HG03571 (cell line): ENCODE data around the gene SAMD1.
A peak's percentile ranks its signal among the peaks of the same experiment; 100 is the strongest.

Experiments used
- ATAC-seq: cut with Tn5 transposase; IDR thresholded peaks from one replicate; pipeline ENCODE4 v1.9.1; 2021; ENCODE audit not compliant: unreplicated experiment

Gene SAMD1

DNA sequence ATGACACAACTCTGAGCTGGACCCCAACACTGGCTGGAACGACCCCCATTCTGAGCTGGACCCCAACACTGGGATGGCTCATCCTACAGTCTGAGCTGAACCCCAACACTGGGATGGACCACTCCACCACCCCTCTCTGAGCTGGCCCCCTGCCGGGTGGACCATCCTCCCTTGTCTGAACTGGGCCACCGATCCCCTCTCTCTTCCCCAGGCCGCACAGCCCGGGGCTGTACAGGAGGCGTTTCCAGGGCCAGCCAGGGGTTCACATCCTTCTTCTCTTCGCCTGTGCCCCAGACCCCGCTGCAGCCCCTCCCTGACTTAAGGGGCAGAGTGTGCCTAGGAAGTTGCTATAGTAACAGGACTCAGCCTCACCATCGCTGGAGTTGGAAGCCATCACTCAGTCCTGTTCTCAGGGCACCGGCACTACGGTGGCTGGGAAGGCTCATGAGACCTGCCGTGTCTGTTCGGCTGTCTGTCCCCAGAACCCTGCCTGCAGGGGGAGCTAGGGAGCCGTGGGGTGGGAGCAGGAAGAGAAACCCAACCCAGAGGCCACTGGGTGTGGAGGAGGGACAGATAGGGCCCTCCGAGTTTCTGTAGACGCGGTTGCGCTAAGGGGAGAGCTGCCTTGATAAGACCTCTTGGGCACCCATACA lies 23.3 kb upstream of the SAMD1 start:
- no peak for ATAC-seq

DNA sequence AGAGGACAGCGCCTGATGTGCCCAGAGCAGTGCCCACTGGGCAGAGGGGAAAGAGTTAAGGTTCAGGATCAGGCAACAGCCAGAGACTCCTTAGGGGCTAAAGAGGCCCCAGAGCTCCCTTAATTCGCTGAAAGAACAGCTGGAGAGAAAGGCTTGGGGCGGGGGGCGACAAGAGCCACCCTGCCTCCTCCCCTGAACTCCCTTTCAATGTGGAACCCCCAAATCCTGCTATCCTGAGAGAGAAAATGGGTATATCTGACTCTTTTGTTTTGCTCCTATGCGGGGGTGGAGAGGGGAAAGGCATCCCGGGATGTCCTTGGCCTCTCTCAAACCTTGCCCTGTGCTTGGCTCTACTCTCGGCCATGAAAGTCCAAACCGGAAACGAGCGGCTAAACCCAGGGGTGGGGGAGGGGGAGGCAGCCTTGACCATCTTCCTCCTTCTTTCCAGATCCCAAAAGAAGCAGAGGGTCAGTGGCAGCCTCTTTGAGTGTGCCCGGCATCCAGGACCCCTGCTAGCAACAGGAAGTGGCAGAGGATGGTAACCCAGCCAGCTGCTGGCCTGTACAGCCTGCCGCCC lies 22.3 kb upstream of the SAMD1 start:
- no peak for ATAC-seq

DNA sequence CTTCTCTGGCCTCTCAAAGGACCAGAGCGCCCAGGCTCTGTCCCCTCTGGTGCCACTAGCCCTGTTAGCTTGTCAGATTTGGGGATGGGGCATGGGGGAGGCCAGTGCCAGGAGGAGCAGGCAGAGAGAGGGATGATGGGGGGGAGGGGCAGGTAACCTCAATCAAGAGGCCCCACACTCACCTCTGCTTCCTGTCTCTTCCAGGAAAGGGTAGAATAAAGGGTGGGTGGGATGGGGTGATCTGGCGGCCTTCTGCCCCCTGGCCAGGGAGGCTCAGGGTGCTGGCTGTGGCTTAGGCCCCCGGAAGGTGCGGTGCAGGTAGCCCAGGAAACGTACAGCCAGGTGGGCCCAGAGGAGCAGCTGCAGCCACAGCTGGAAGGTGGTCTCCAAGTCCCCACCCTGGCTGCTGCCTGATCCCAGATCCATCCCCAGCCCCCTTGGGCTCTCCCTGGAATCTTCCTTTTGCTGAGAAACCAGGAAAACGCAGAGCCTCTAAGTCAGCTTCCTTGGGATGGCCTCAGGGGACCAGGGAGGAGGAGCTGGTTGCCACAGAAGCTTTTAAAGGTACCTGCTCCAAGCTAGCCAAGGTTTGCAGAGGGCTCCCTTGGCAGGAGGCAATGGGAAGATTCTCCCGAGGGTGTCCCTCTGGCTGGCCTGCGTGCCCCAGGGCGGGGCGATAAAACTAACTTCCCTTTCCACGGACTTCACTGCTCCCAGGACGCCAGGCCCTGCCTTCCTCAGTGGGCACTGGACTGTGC lies 21.7 kb upstream of the SAMD1 start:
- ATAC-seq, result no peak

DNA sequence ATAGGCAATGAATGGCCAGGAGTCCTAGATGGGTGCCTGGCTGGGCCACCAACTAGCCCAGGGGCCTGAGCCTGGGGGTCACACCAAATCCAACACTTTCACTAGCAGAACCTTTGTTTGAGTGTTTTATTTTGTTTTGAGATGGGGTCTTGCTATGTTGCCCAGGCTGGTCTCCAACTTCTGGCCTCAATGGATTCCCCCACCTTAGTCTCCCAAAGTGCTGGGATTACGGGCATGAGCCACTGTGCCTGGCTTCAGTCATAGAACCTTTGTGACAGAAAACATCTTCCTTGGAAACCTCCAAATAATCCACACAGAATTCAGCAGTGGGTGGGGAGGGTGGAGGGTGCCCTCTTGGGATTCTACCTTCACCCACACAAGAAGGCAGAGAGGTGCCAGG lies 20.9 kb upstream of the SAMD1 start:
- ATAC-seq, result no peak

DNA sequence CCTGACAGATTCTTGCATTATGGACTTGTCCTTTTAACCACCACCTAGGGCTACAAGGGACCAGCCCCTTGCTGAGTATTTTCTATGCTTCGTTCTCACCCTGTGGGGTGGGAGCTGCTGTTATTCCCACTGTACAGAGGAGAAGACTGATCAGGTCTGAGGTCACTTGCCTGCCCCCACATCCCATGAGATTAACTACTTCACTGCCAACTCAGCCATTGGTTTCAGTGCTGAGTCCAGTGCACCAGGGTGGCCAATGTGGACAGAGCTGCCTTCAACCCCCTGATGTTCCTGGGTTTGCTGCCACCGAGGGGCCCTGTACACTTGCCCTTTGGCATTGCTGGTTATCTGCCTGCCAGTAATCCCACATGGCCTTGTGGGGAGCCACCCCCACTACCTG lies 20.1 kb upstream of the SAMD1 start:
- ATAC-seq, result no peak

DNA sequence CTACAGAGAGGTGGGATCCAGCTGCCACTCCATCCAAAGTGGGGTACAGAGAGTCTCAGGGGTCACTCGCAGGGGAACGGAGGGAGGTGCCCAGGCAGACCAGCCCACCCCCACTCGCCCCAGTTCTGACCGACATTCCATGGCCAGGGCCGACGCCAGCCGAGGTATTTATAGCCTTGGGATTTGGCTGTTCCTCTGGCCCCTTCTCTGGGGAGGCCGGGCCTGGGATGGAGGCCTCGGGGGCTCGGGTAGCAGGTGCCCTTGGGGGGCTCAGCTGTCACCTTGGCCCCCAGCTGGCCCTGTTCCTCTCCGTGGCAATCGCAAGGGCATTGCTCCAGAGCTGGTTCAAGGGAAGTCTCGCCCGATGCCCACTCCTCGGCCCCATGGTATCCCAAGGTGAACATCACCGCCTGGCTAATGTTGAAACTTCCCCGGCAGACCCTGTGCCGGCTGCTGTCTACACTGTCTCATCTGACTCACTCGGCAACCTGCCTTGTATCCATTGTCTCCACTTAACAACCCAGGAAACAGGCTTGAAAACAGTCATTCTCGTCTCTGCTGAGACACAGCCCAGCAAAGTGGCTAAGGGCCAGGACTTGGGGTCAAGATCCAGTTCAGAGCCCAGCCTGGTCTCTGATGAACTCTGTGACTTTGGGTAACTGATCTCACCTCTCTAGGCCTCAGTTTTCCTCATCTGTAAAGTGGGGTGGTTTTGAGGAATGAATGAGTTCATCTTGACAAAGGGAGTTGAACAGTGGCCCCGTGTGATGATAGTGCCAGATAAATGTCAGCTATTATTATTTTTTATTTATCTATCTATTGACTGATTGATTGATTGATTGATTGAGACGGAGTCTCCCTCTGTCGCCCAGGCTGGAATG lies 17.3 kb upstream of the SAMD1 start:
- no peak for ATAC-seq

DNA sequence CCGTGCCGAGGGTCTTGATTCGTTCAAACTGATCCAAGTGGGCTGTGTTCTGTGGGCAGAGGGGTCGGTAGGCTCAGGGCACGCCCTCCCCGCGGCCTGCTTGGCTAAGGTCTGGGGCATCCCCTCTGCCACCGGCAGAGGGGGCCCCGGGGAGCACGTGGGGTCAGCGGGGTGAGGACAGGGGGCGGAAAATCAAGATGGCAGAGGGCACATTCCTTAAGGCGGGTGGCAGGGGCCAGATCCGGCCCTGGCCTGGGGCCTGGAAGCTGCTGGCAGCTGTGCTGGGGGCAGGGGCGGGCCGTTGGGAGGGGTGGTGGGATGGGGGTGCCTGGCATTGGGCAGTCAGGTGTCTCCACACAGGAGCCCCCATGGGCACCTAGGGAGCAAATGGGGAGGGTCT lies 16.3 kb upstream of the SAMD1 start:
- no peak for ATAC-seq

DNA sequence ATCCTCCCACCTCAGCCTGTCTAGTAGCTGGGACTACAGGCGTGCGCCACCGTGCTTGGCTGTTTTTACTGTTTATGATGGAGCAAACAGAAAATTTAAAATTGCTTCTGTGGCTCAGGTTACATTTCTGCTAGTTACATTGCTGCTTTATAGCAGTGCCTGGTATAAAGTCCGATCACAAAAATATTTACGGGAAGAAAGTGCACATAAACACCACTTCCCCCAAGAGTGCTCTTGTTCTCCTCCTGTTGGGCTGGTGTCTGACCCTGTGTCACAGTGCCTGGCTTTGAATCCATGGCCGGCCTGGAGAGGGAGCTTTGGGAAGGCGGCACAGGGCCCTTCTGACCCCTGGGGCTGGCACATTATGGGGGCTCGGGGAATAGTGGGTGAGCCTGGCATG lies 15.1 kb upstream of the SAMD1 start:
- ATAC-seq, result no peak

DNA sequence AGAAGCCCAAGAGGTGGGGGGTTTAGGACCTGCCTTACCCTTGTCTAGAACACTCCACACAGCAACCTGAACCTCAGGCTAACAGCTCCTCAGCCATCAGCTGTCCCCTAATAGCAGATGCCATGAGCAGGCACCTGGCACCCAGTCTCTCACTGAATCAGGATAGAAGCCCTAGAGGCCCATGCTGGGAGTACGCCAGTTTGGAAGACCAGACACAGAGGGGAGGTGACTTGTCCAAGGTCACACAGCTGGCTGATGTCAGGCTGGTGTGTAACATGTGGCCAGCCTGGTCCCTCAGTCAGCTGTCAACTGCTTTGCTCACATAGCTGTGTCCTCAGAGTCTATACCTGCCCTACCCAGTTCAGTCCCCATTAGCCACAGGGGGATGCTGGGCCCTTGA lies 12.8 kb upstream of the SAMD1 start:
- no peak for ATAC-seq

DNA sequence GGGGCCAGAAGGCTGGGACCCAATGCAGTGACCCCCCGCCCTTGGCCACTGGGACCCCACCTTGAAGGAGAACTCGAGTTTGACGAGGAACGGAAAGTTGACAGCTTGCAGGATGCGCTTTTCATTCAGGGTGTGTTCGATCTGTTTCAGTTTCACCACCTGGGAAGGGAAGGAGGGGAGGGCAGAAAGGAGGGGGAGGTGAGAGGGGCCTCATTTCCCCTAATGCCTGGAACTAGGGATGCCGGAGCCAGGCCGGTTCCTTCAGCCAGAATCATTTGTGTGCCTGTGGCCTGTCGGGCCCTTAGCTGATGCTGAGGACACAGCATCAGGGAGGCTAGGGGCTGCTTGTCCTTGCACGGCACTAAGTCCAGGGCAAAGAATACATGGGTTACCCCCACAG lies 12.2 kb upstream of the SAMD1 start:
- ATAC-seq, result no peak

DNA sequence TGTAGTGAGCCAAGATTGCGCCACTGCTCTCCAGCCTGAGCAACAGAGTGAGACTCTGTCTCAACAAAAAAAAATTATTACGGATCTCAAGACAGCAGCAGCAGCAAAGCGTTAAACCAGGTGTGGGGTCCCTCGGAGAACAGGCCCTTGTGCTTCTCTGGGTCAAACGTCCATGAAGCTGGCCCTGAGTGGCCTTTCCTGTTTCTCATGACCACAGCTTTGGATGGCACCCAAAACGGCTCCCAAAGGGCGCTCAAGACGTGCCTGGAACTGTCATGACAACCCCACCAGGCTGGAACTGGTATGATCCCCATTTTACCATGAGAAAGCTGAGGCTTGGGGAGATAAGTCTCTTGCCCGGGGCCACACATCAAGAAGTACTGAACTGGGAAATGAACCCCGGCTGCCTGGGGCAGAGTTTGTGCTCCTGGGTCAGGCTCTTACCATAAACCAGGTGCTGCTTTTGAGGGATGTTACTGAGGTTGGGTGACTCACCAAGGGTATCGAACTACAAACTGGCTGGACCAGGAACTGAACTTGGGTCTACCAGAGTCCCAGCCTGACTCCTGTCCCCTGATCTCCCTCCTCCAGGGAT lies 11.6 kb upstream of the SAMD1 start:
- ATAC-seq, result no peak

DNA sequence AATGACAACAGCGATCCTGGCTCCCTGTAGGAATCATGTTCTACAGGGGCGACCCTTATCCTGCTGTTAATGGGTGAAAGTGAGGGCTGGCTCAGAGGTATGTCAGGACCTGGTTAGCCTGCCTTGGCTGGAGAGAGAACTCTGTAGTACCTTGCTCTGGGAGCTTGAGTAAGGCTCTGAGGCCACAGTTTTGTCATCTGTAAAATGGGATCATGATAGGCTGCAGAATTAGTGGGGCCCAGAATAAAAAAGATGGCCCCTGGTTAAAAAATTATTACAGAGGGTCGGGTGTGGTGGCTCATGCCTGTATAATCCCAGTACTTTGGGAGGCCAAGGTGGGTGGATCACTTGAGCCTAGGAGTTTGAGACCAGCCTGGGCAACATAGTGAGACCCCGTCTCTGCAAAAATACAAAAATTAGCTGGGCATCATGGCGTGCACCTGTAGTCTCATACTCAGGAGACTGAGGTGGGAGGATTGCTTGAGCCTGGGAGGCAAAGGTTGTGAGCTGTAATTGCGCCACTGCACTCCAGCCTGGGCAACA lies 10.5 kb upstream of the SAMD1 start:
- ATAC-seq, result no peak

DNA sequence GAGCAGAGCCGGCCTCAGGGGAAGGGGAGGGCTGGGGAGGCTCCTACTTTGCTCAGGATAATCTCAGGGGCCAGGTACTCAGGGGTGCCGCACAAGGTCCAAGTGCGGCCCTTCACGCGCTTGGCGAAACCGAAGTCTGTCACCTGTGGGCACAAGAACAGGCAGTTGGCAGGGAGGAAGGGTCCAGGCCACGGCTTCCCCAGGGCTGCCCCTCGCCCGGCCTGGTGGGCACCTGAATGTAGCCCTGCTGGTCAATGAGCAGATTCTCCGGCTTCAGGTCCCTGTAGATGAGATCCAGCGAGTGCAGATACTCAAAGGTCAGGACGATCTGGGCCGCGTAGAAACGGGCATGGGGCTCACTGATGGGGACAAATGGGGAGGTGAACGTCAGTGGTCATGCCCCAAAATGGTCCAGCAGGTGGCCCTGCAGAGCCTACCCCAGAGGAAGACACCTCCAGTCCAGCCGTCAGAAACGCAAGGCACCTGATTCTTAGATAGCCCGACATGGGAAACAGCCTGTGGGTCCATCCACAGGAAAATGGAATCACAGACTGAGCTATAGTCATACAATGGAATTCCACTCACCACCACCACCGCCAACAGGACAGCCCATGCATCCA lies 7.1 kb upstream of the SAMD1 start:
- no peak for ATAC-seq

DNA sequence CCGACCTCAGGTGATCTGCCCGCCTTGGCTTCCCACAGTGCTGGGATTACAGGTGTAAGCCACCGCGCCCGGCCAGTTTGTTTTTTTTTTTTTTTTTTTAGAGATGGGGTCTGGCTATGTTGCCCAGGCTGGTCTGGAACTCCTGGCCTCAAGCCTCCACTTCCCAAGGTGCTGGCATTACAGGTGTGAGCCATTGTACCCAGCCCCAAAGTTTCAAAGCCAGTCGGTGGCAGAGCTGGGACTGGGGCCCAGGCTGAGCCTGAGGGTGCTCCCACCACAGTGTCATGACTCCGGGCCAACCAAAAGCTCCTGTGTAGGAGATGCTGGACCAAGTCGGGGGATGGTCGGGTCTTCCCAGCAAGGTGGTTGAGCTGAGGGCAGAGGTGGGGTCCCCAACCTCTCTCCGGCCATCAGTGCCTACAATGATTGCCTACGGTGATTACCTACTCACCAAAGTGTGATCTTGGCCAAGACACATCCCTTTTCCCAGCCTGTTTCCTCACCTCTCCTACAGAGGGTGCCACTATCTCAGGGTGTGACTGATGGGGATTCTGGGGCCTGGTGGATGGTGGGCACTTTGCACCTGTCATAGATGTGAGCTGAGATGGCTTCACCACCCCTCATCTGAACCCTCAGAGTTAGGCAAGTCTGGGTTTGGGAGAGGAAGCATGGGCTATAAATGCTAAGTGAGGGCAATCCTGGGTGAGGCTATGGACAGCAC lies 5.9 kb upstream of the SAMD1 start:
- ATAC-seq, result no peak

DNA sequence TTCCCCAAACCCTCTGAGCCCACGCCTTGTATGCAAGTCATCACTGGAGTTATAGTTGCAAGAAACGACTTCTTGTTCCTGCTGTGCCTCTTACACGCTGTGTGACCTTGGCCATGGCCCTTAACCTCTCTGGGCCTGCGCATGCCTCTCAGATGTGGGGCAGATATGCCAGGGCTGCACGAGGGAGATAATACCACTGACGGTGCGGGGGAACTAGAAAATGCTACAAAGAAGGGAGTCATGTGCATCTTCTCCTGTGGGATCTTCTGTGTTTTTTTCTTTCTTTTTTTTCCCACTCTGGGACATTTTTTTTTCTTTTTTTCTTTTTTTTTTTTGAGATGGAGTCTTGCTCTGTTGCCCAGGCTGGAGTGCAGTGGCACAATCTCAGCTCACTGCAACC lies 4.3 kb upstream of the SAMD1 start:
- no peak for ATAC-seq

DNA sequence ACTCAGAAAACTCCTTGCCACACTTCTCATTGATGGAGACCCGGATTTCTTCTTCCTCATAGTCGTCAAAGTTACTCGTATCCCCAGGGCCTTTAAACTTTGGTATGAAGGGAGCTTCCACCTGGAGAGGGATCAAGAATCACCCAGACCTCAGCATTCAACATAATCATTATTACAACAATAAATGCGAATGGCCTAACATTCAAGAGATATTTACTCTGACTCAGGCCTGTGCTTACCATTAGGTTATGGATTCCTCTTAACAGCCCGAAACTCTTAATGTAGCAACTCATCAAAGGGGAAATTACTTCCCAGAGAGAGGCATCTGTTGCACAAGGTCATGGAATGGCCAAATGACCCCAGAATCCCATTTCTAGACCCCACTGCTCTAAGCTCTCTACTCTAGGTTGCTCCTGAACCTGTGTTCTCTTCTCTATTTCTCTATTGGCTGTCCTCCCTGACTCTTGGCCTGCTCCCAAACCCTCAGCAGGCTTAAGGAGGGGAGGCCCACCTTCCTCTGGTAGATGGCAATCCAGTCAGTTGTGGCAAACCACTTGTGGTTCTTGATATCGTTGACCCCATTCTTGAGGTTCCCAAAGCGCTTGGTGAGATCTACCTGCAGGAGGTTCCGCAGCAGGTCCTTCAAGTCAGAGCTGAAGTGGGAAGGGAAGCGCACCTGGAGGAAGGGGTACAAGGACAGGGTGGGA lies 2.7 kb upstream of the SAMD1 start:
- no peak for ATAC-seq

DNA sequence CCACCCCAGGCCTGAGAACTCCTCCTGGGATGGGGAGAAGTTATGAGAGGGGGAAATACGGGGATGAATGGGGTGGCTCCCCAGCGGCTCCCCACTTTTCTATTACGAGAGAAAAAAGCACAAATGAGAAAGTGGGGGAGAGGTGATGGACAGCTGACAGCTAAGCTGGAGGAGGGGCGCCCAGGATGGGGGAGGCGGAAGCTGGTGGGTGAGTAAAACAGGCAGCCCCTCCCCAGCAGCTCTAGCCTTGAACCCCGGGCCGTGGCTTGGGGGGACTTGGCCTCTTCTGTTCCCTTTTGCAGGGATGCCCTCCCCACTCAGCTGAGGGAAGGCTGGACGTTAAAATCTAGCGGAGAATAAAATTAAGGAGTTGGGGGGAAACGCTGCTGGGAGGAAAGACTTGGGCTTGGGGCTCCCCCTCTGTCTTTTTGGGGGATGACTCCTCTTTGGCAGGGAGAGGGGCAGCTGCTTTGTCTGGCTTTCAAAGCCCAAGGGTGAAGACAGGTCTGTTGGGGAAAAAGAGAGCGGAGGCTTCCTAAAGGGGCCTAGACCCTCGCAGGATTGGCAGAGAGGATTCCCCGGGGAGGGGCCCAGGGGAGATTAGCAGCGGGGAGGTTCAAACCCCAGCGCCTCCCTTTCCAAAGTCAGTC lies 1.4 kb upstream of the SAMD1 start:
- peak; percentile 2 for ATAC-seq

DNA sequence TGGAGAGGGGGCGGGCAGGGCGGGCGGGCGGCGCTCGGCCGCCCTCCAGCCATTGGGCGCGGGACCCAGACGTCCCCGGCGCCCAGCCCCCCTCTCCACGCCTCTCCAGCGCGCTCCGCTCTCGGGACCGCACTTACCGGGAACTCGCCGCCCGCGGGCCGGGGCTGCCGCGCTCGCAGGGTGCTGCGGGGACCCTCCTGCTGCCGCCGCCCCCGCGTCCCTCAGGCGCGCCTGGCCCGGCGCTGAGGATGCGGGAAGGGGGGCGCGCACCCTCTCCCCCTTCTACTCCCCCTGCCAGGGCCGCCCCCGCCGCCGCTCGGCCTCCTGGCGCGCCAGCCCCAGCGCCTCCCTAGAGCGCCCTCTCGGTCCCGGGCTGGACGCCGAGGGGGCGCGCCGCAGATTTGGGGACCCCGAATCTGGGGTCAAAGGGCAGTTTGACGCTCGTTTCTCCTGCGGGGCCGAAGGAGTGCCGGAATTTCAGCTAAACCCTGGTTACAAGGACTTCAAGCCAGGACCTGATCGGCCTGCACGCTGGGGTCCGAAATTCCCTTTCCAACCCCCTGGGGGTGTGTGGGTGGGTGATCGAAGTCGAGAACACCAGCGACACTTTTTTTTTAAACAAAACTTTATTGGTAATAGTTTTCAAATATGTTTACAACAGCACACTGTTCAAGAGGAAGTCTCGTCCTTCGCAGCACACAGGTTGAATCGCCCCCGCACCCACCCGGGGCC lies 696 bp upstream of the SAMD1 start:
- ATAC-seq, result peak; percentile 39
